Stimulated activated CD4-positive, alpha-beta T cell treated with anti-CD3 and anti-CD28 coated beads, Interleukin-15, amount 100 ng/mL, for 24 hours (primary cell): Measurements from ENCODE around the gene FREY1.

Experiments used
- DNase-seq: peaks from one replicate; pipeline ENCODE4 v3.0.0-alpha.2; 2020

Gene FREY1

DNA sequence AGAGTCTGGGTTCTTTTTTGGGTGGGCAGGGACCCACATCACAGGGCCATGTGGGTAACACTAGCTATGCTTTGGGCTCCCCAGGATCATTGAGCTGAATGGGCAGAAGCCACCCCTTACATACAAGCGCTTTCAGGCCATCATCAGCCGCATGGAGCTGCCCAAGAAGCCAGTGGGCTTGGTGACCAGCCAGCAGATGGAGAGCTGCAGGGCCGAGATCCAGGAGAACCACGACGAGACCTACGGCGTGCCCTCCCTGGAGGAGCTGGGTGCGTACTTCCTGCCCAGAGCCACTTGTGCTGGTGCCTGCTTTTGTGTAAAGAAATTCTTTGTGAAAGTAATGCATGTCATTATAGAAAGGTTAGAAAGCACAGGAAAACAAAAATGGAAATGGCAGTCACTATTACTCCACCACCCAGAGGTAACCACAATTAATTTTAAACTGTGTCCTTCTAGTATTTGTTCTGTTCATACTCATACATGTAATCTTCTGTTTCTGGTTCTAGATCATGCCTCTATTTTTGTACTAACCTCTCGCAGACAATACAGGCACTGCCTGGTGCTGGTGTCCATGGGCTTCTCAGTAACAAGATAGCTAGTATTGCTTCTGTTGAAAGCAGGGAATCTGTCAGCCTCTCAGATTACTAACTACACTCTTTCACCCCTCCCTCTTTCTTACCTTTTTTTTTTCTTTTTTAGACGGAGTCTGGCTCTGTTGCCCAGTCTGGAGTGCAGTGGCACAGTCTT lies 46.1 kb downstream of the FREY1 start:
- no peak for DNase-seq

DNA sequence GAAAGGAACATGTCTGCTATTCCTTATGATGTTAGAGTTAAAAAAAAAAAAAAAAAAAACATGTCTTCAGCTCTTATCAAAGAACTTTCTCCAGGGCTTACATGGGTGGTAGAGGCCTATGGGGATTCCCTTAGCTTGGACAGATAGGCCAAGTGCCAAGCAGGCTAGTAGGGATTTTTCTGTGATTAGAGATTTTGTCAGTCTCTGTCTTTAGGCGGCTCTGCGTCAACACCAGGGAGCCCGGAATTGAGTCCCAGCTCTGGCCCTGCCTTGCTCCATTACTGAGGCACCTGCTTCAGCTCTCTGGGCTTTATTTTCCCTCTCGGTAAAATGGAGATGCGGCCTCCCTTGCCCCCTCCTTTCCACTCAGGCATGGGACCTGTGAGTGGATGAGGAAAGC lies 46.7 kb downstream of the FREY1 start:
- DNase-seq = no peak

DNA sequence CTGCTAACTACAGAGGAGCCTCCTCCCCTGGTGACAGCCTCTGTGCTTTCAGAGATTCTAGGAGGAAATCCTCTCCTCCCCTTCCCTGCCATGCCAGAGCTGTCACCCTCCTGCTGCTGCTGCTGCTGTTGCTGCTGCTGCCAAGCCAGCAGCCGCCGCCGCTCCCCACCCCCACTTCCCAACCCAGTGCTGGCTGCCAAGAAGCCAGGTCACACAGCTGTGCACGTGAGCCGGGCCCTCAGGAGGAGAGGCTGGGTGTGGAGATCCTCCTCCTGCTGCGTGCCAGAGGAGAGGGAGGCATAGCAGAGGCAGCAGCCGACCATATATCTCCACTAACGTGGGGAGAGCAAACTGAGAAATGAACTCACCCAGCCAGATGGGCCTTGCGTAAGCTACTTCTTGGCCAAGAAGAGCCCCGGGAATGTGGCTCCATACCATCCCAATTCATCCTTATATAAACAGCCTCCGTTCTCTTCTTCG lies 47.4 kb downstream of the FREY1 start:
- no peak for DNase-seq

DNA sequence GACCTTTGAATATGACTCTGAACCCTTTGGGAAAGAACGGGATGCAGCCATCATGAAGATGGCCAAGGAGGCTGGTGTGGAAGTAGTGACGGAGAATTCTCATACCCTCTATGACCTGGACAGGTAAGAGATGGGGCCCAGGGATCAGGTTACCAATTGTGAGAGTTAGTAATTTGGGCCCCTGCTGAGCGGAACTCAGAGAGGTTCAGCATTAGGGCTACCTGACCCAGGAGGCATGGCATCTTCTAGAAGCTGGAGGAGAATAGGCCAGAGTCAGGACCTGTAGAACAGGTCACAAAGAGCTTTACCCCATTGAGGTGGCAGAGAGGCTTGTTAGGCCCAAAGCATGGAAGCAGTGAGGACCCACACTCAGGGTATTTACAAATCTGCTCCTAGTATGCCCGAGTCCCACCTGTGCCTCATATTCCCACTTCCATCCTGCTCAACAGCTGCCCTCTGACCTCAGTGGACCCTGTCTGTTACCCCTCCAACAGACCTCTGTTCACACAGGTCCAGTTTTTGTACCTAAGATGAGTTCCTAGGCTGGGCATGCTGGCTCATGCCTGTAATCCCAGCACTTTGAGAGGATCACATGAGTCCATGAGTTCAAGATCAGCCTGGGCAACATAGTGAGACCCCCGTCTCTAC lies 48.2 kb downstream of the FREY1 start:
- no peak for DNase-seq

DNA sequence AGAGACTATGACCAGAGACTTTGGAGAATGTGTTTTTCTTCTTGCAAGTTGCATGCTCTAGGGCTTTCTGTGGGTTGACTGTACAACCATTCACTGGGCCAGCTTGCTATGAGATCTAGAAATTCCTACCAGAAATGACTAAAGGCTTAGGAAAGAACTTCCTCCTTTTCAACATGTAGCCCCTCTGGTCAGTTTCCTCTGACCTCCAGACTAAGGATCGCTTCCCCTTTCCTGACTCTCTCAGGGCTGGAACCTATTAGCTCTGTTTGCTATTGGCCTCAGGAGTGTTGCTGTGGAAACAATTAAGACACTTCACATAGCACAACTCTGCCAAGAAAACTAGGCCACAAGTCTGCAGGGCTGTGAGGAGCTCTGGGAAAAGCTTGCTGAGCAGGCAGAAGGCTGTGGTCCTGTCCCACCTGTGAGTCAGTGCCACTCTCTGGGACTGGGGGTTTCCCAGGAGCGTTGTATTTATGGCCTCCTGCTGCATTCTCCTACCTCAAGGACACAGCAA lies 49.1 kb downstream of the FREY1 start:
- DNase-seq = no peak
